Heart left ventricle (tissue), 16 donors: ENCODE results near the gene ETV6. TPM values are rescaled to one million over a fixed set of nuclear protein-coding genes. Genes with fewer than 3 reads are reported as not detected.

Experiments used
- ATAC-seq, 4 donors: fragments of 200-7000 bp; cut with Tn5 transposase; one replicate each; pipeline ENCODE4 v1.9.1; 2020 to 2022; ENCODE audit warnings: moderate library complexity in 4 of 4, mild to moderate bottlenecking in 3 of 4, moderate number of reproducible peaks in 1 of 4
- DNase-seq, 5 donors: peaks; one replicate each; pipeline ENCODE4 v3.0.0-alpha.2; 2020
- H3K27ac ChIP-seq, 12 donors: fragments of 200-600 bp; sonication (generic) in 4 of 12; one replicate each; pipeline versions ENCODE4 v1.5.0 to v1.8.0; 2016 to 2022; ENCODE audit warnings: mild to moderate bottlenecking in 2 of 12
- H3K27me3 ChIP-seq, 9 donors: fragments of 200-600 bp; sonication (generic) in 2 of 9; one replicate each; pipeline versions ENCODE4 v1.5.1 to v1.8.0; 2016 to 2022; ENCODE audit warnings: mild to moderate bottlenecking in 3 of 9
- H3K36me3 ChIP-seq, 9 donors: fragments of 200-600 bp; sonication (generic) in 2 of 9; one replicate each; pipeline versions ENCODE4 v1.5.0 to v1.8.0; 2018 to 2022; ENCODE audit warnings: mild to moderate bottlenecking in 2 of 9
- H3K4me1 ChIP-seq, 12 donors: fragments of 200-600 bp; sonication (generic) in 4 of 12; one replicate each; pipeline versions ENCODE4 v1.5.0 to v1.8.0; 2016 to 2022; ENCODE audit warnings: mild to moderate bottlenecking in 3 of 12
- H3K4me3 ChIP-seq, 12 donors: fragments of 200-600 bp; sonication (generic) in 4 of 12; one replicate each; pipeline versions ENCODE4 v1.5.0 to v1.8.0; 2017 to 2022; ENCODE audit warnings: mild to moderate bottlenecking in 9 of 12, moderate library complexity in 4 of 12
- H3K9me3 ChIP-seq, 12 donors: fragments of 200-600 bp; sonication (generic) in 4 of 12; one replicate each; pipeline versions ENCODE4 v1.5.0 to v1.8.0; 2016 to 2022; ENCODE audit warnings: mild to moderate bottlenecking in 1 of 12
- POLR2A ChIP-seq, 2 donors: fragments of 450-650 bp; IDR thresholded peaks; one replicate each; pipeline ENCODE4 v1.6.1; 2017; ENCODE audit warnings: antibody characterized with exemption in 2 of 2, mild to moderate bottlenecking in 2 of 2, moderate library complexity in 2 of 2
- WGBS, 4 donors: extraction: QIAGEN DNeasy Blood & Tissue Kit in 2 of 4; methylation state at CpG; one replicate each; pipeline versions ENCODE4 v1.1.5 to v1.1.7; 2013 to 2018; 5-methylcytosine and 5-hydroxymethylcytosine counted together
- intact Hi-C, 10 donors: fragments of 100-400 bp; cut with DNase I; formaldehyde crosslinking; loops; one replicate each; pipeline versions ENCODE4 v1.11.1 to v1.14.2; 2022
- polyA plus RNA-seq, 2 donors: library from polyadenylated mRNA; stranded (reverse); fragments of 200-250 nt; gene quantifications; one replicate each; pipeline ENCODE4 v1.2.3, GENCODE V29; 2013
- total RNA-seq, 9 donors: library from RNA; depleted of rRNA in 2 of 9; stranded (reverse); fragments of >200 nt in 2 of 9; fragmentation: NEBNext Ultra II Directional in 3 of 9; extraction: Animal tissue kit (Norgen Biotek cat#: 25700) in 3 of 9; gene quantifications; one replicate each; pipeline versions ENCODE4 v1.1.0 to v1.2.4, GENCODE V29; 2016 to 2023
- TF ChIP-seq, protein P1 (sequence below), 12 donors: fragments of 200-600 bp; sonication (generic) in 4 of 12; IDR thresholded peaks; one replicate each; pipeline versions ENCODE4 v1.5.0 to v1.8.0; 2018 to 2022; ENCODE audit warnings: antibody characterized with exemption in 12 of 12, mild to moderate bottlenecking in 5 of 12
- donor health status: ischemic (EF 13 %, LVEDD 7.1; RV severe dilation, severe dysfunction).
- donor health status: healthy with polysubstance abuse.
- donor health status: DM: no; HTN: yes; CAD: no.
- donor health status: DM: no; HTN: no; CAD: no.
- donor health status: ischemic (EF 25% LVEDD 6.9; RV normal size, moderate dysfunction).
- donor health status: ischemic (EF 25% LVEDD 5.7; RV mildly dilated, moderate dysfunction).
- donor health status: healthy.
- donor health status: DM: yes; HTN: yes; CAD: no.
- donor health status: ischemic (EF 35%, LVEDD 5.7; RV mildly dilated, moderate dysfunction).
- donor health status: nonischemic (EF 11% LVEDD 7.7; RV severe dilation, severe dysfunction).
- donor health status: DM: yes; HTN: yes; CAD: no.
- donor health status: PGD.
- donor health status: ischemic (EF 29% LVEDD 5.4; RV normal size, mild dysfunction).
- donor health status: nonischemic (EF 23%, LVEDD 6.1; RV moderate dilation, normal function).

The ETV6 gene
- total and polyA plus RNA-seq, 11 donors, result 3.9 to 37.3 (median 12.4) TPM

GRCh38 chr12:11767029-11767724 lies 117.7 kb downstream of the ETV6 start:
- TF ChIP-seq, protein P1, sequence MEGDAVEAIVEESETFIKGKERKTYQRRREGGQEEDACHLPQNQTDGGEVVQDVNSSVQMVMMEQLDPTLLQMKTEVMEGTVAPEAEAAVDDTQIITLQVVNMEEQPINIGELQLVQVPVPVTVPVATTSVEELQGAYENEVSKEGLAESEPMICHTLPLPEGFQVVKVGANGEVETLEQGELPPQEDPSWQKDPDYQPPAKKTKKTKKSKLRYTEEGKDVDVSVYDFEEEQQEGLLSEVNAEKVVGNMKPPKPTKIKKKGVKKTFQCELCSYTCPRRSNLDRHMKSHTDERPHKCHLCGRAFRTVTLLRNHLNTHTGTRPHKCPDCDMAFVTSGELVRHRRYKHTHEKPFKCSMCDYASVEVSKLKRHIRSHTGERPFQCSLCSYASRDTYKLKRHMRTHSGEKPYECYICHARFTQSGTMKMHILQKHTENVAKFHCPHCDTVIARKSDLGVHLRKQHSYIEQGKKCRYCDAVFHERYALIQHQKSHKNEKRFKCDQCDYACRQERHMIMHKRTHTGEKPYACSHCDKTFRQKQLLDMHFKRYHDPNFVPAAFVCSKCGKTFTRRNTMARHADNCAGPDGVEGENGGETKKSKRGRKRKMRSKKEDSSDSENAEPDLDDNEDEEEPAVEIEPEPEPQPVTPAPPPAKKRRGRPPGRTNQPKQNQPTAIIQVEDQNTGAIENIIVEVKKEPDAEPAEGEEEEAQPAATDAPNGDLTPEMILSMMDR (IDR thresholded peaks at IDR 0.05), result no peak
- H3K4me3 ChIP-seq, result no peak overlapping the region
- intact Hi-C loops, result loop anchor here in 5 of 10 donors (5.0 to 10.0 kb wide), 5 partner anchors 45 to 115 kb away; no protein-coding TSS in a partner anchor
- peak overlapping the region in 11 of 12 donors; percentile 64 to 90 (median 81) for H3K27ac ChIP-seq
- no peaks in the 10 kb centered on the region for H3K9me3 ChIP-seq
- no peaks in the 10 kb centered on the region for H3K36me3 ChIP-seq
- DNase-seq (no peak), ATAC-seq (no peak)
- WGBS, 4 donors, result 73 to 97% (median 89%) methylated on average over 4 of the region's 4 CpGs
- no peaks in the 10 kb centered on the region for H3K27me3 ChIP-seq
- peaks cover 5 to 98% (median 67%) of the 10 kb centered on the region in 12 donors for H3K4me1 ChIP-seq

GRCh38 chr12:11767798-11768197 lies 118.3 kb downstream of the ETV6 start:
- peak overlapping the region in 4 of 12 donors; percentile 1 to 90 (median 84) for H3K27ac ChIP-seq
- H3K36me3 ChIP-seq, result no peaks in the 10 kb centered on the region
- 53 to 66% (median 62%) methylated on average over 3 of the region's 3 CpGs for WGBS, 4 donors
- TF ChIP-seq, protein P1 (IDR thresholded peaks at IDR 0.05), result no peak
- no peak for TF ChIP-seq POLR2A (IDR thresholded peaks at IDR 0.05)
- no peak for ATAC-seq
- no peak overlapping the region for H3K4me3 ChIP-seq
- no peaks in the 10 kb centered on the region for H3K27me3 ChIP-seq
- intact Hi-C loops, result loop anchor here in 5 of 10 donors (5.0 to 10.0 kb wide), 5 partner anchors 45 to 115 kb away; no protein-coding TSS in a partner anchor
- peaks cover 5 to 92% (median 61%) of the 10 kb centered on the region in 12 donors for H3K4me1 ChIP-seq
- H3K9me3 ChIP-seq, result no peaks in the 10 kb centered on the region
- DNase-seq, result no peak

GRCh38 chr12:11768233-11768965 lies 118.9 kb downstream of the ETV6 start:
- intact Hi-C loops, result loop anchor here in 5 of 10 donors (5.0 to 10.0 kb wide), 5 partner anchors 44 to 116 kb away; no protein-coding TSS in a partner anchor
- H3K4me3 ChIP-seq, result no peak overlapping the region
- DNase-seq, result no peak
- no peak for ATAC-seq
- no peaks in the 10 kb centered on the region for H3K36me3 ChIP-seq
- TF ChIP-seq POLR2A (IDR thresholded peaks at IDR 0.05), result no peak
- TF ChIP-seq, protein P1 (IDR thresholded peaks at IDR 0.05), result no peak
- peak overlapping the region in 3 of 12 donors; percentile 82 to 90 (median 86) for H3K27ac ChIP-seq
- no peaks in the 10 kb centered on the region for H3K9me3 ChIP-seq
- H3K4me1 ChIP-seq, result peaks cover 5 to 89% (median 56%) of the 10 kb centered on the region in 12 donors
- WGBS, 4 donors, result 91 to 99% (median 93%) methylated on average over 5 of the region's 5 CpGs
- H3K27me3 ChIP-seq, result no peaks in the 10 kb centered on the region
